ENCODE results near the gene CHRM3.

CHRM3 gene

DNA sequence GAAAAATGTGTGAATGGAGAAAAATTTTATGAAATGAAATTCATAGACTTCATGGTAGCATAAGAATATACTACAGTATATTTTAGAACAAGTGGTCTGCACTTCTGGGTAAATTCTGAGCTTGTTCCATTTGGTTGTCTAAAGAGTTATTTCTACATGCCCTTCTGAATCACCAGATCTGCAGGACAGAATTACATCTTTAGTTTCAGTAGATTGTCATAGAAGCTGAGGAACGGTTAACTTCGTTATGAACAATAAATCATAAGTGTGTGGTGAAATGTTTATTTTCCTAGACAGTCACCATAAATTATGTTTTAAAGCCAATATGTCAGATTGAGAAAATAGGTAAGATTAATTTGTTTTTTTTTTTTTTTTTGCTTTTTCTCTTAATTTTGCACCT lies 30.9 kb downstream of the CHRM3 start:
- DNase-seq = no peak

GRCh38 chr1:239417986-239418640 lies 31.7 kb downstream of the CHRM3 start:
- no peak for DNase-seq

- DNase-seq = no peak
Measured at GRCh38 chr1:239418681-239419080, 32.3 kb downstream of the CHRM3 start.

DNA sequence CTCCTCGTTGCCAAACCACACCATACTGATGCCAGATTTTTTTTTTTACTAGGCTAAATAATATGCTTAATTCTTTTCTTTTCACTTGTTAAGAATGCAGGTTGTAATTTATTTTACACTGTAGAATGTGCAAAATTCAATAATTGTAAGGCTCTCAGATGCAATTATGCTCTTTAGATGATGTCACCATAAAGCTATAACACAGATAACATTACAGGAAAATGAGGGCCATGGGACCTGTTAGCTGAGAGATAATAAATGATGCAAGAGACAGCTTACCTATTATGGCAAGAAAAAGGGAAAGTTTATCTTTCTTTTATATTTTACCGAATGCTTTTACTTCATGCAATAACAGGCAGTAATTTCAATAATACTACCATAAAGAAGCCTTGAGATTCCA lies 35.4 kb downstream of the CHRM3 start:
- no peak for DNase-seq

GRCh38 chr1:239422818-239423217 lies 36.5 kb downstream of the CHRM3 start:
- no peak for DNase-seq

DNA sequence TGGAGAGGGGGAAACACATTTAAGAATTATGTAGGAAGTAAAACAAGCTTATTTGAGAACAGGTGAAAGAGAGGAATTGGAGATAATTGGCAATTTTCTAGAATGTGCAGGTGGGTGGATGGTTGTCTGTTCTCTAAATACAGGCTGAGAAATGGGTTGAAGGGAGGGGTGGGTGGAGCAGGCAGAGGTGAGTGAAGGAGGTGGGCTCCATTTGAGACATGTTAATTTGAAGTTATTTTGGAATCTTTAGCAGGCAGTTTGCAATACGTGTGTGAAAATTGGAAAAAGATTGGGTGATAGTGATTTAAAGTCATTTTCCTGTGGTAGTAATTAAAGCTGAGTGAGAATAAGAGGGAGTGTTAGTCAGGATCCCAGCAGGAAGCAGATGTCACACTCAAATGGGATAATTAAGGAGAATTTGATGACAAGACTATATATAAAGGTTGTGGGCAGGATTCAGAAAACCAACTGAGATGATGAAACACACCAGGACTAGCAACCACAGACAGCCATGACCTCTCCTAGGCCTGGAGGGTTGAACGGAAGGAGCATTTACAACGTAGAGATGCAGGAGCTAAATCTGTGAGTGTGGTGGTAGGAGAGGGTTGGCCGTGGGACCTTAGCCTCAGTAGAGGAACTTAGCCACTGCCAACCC lies 40.6 kb downstream of the CHRM3 start:
- DNase-seq = no peak

DNA sequence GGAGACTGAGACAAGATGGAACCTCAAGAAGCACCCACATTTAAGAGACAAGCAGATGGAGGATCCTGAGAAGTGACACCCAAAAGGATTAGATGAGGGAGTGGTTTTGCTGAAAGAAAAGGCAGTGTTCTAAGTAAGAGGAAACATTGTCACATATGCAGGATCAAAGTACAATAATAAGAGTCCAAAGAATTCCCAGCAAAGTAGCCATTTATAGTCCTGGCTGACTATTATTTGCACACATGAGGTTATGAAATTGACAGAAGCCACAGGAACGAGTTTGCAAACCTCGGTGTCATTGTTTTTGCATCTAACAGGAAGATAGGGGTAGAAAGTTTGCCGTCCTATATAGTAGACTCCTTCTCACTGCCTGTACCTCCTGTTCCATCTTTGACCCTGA lies 41.3 kb downstream of the CHRM3 start:
- no peak for DNase-seq

- DNase-seq = no peak
Measured at GRCh38 chr1:239428120-239428710, 41.8 kb downstream of the CHRM3 start.

DNA sequence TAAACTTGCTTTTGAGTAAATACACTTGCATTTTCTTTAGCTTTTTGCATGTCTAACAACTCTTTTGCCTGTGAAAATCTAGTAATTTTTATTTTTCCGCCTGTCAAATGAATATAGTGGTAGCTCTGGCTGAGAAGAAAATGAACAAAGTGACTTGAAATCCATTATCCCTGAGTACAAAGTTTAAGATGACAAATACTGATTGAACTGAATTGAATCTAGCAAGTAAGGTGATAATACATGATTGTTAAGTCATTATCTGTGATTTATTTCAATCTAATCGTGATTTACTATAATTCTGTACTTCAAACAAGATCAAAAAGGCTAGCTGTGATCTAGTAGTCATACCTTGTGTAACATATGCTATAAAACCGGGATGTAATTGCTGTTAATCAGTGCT lies 42.8 kb downstream of the CHRM3 start:
- DNase-seq = no peak

DNA sequence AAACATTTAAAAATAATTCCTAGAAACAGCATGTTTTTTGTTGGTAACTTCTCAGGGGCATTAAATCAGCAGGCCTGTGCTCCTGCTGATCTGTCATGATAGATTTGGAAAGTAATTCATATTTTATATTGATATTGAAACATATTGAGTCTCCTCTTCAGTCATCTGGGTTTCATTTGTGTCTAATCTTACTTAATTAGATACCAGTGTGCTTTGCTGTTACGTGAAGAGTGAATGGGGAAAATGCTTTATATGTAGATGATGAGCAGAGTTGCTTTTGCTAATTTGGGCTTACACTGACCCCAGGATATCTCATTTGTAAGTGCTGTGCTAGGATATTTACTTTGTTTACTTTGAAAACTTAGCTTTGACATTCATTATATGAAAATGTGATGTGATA lies 45.9 kb downstream of the CHRM3 start:
- no peak for DNase-seq

- no peak for DNase-seq
Measured at GRCh38 chr1:239434181-239434580, 47.8 kb downstream of the CHRM3 start.

Measured in cortex of kidney (tissue), 1 donor.